Prostate gland (tissue), 2 donors: ENCODE measurements around the gene CFAP92.

Source experiments
- CTCF ChIP-seq, 4 experiments: fragments of 200-600 bp in 2 of 4; fragments of 450-650 bp in 2 of 4; sonication (generic) in 2 of 4; IDR thresholded peaks; 1 replicate in 3 of 4; 2 replicates in 1 of 4; pipeline ENCODE4 v1.5.1; 2016 to 2019; ENCODE audit warnings: antibody characterized with exemption in 4 of 4, mild to moderate bottlenecking in 2 of 4, moderate library complexity in 2 of 4
- POLR2A ChIP-seq: fragments of 450-650 bp; IDR thresholded peaks from one replicate; pipeline ENCODE4 v1.6.1; 2016; ENCODE audit warnings: antibody characterized with exemption, mild to moderate bottlenecking
- POLR2AphosphoS5 ChIP-seq: sonication (generic); formaldehyde crosslinking; IDR thresholded peaks from one replicate; pipeline ENCODE4 v1.6.1; 2017; ENCODE audit warnings: antibody characterized with exemption

GRCh38 chr3:128863560-128863959, 130.3 kb downstream of the CFAP92 start:
- TF ChIP-seq POLR2AphosphoS5 (no peak), CTCF (IDR thresholded peaks at IDR 0.05) (no peak), POLR2A (no peak)
